AG09309 (cell line): ENCODE results near the gene CHD1.

Experiments used
- DNase-seq: peaks from one replicate; pipeline ENCODE4 v3.0.0-alpha.2; 2010; ENCODE audit warnings: low read depth
- H3K4me3 ChIP-seq: 2 replicates; pipeline ENCODE4 v1.5.1; 2011; ENCODE audit warnings: mild to moderate bottlenecking, low read depth, low read length, moderate library complexity; ENCODE audit not compliant: control insufficient read depth
- TF ChIP-seq, protein P1 (sequence below): IDR thresholded peaks from 2 replicates; pipeline ENCODE4 v1.5.1; 2011; ENCODE audit warnings: mild to moderate bottlenecking, low read depth, low read length, inconsistent platforms; ENCODE audit not compliant: insufficient read depth, control insufficient read depth; ENCODE audit errors: missing control alignments

CHD1 gene

DNA sequence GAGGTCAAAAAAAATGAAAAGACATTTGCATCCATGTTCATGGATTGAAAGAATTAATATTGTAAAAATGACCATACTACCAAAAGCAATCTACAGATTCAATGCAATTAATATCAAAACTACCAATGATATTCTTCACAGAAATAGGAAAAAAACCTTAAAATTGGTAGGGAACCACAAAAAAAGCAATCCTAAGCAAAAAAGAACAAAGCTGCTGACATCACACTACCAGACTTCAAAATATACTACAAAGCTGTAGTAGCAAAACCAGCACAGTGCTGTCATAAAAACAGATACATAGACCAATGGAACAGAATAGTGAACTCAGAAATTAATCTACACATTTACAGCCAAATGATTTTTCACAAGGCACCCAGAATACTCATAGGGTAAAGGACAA lies 121.0 kb downstream of the CHD1 start:
- H3K4me3 ChIP-seq, result no peak overlapping the region
- TF ChIP-seq, protein P1, sequence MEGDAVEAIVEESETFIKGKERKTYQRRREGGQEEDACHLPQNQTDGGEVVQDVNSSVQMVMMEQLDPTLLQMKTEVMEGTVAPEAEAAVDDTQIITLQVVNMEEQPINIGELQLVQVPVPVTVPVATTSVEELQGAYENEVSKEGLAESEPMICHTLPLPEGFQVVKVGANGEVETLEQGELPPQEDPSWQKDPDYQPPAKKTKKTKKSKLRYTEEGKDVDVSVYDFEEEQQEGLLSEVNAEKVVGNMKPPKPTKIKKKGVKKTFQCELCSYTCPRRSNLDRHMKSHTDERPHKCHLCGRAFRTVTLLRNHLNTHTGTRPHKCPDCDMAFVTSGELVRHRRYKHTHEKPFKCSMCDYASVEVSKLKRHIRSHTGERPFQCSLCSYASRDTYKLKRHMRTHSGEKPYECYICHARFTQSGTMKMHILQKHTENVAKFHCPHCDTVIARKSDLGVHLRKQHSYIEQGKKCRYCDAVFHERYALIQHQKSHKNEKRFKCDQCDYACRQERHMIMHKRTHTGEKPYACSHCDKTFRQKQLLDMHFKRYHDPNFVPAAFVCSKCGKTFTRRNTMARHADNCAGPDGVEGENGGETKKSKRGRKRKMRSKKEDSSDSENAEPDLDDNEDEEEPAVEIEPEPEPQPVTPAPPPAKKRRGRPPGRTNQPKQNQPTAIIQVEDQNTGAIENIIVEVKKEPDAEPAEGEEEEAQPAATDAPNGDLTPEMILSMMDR, result no peak
- no peak for DNase-seq

DNA sequence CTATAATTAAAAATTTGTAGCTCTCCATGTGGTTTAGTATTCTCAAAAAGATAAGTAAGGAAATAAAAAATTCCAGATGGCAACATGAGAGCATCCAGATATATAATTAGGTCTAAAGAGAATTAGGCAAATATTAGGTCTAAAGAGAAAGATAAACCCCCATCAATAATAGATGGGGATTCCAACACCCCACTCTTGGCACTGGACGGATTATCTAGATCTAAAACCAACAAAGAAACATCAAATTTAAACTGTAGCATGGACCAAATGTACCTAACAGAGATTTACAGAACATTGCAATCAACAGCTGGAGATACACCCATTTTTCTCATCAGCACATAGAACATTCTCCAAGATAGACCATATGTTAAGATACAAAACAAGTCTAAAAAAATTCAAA lies 123.7 kb downstream of the CHD1 start:
- H3K4me3 ChIP-seq, result no peak overlapping the region
- DNase-seq, result no peak
- TF ChIP-seq, protein P1, result no peak

DNA sequence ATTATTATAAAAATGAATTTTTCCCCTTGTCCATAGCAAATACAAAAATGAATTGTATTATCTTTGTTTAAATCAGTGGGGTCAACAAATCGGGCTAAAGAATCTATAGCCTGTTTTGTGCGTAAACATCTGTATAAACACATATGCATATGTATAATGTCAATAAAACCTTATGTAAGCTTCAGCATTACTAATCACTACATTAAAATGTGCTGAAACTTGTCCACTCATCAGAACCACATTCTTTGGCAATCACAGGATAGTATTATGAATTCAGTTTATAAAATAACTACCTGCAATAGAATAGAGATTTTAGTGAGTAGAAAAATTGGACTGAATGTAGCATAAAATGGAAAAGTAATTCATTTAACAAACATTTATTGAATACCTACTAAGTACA lies 124.7 kb downstream of the CHD1 start:
- no peak overlapping the region for H3K4me3 ChIP-seq
- TF ChIP-seq, protein P1, result no peak
- DNase-seq, result no peak
